DOHH2 (cell line): Measurements from ENCODE around the gene CENPU.

ENCODE experiments used
- H3F3A ChIP-seq: fragments of 200-600 bp; sonication (generic), shearing (Covaris generic); 2 replicates; pipeline ENCODE4 v1.6.0; 2016; ENCODE audit warnings: antibody characterized with exemption, mild to moderate bottlenecking; ENCODE audit not compliant: control insufficient read depth, insufficient read depth
- H3K27ac ChIP-seq: fragments of 200-600 bp; sonication (generic); 2 replicates; pipeline ENCODE4 v1.5.1; 2014; ENCODE audit warnings: low read depth, mild to moderate bottlenecking, low read length, moderate library complexity
- H3K27me3 ChIP-seq: fragments of 200-600 bp; sonication (generic); 2 replicates; pipeline ENCODE4 v1.6.1; 2014; ENCODE audit warnings: mild to moderate bottlenecking, low read length, mixed read lengths; ENCODE audit not compliant: control insufficient read depth
- H3K36me3 ChIP-seq: fragments of 200-600 bp; sonication (generic); 2 replicates; pipeline ENCODE4 v1.6.1; 2014; ENCODE audit warnings: mild to moderate bottlenecking, low read length, moderate library complexity, mixed read lengths; ENCODE audit not compliant: control insufficient read depth
- H3K4me1 ChIP-seq: fragments of 200-600 bp; sonication (generic); 2 replicates; pipeline ENCODE4 v1.6.1; 2014; ENCODE audit warnings: mild to moderate bottlenecking, low read length, mixed read lengths; ENCODE audit not compliant: control insufficient read depth
- H3K4me2 ChIP-seq: fragments of 200-600 bp; sonication (generic); 2 replicates; pipeline ENCODE4 v1.6.0; 2014; ENCODE audit warnings: mild to moderate bottlenecking, low read length, moderate library complexity
- H3K4me3 ChIP-seq: fragments of 200-600 bp; sonication (generic); 2 replicates; pipeline ENCODE4 v1.5.1; 2014; ENCODE audit warnings: mild to moderate bottlenecking, low read length, mixed read lengths
- H3K79me2 ChIP-seq: fragments of 200-600 bp; sonication (generic); 2 replicates; pipeline ENCODE4 v1.6.1; 2014; ENCODE audit warnings: mild to moderate bottlenecking, low read length, mixed read lengths; ENCODE audit not compliant: control insufficient read depth
- H3K9me2 ChIP-seq: fragments of 200-600 bp; sonication (generic); replicated peaks from 2 replicates; pipeline ENCODE4 v1.6.1; 2014; ENCODE audit warnings: mild to moderate bottlenecking, low read length, mixed read lengths; ENCODE audit not compliant: control insufficient read depth
- H3K9me3 ChIP-seq: fragments of 200-600 bp; sonication (generic); 2 replicates; pipeline ENCODE4 v1.6.1; 2014; ENCODE audit warnings: antibody characterized with exemption, low read length, mixed read lengths; ENCODE audit not compliant: control insufficient read depth, insufficient read depth
- H4K20me1 ChIP-seq: fragments of 200-600 bp; sonication (generic); 2 replicates; pipeline ENCODE4 v1.6.0; 2014; ENCODE audit warnings: low read depth, mild to moderate bottlenecking, antibody characterized with exemption, low read length, moderate library complexity; ENCODE audit not compliant: control insufficient read depth, insufficient read depth
- CTCF ChIP-seq: fragments of 200-600 bp; sonication (generic); IDR thresholded peaks from one replicate; pipeline ENCODE4 v1.5.1; 2014; ENCODE audit warnings: antibody characterized with exemption, mild to moderate bottlenecking, low read depth, low read length; ENCODE audit not compliant: poor library complexity, severe bottlenecking
- EZH2phosphoT487 ChIP-seq: fragments of 200-600 bp; sonication (generic); IDR thresholded peaks from 2 replicates; pipeline ENCODE4 v1.6.1; 2017; ENCODE audit warnings: borderline replicate concordance, mild to moderate bottlenecking, antibody characterized with exemption, low read length, moderate library complexity, mixed read lengths

Gene CENPU

GRCh38 chr4:184719407-184719806 is 14.5 kb downstream of the CENPU start:
- Histone ChIP-seq H3K9me3 (no peaks in the 10 kb centered on the region), H4K20me1 (no peaks in the 10 kb centered on the region; the same call in 1 of the 2 replicates), H3K4me2 (no peak overlapping the region), H3K4me3 (no peak overlapping the region), H3K79me2 (peaks cover 87% of the 10 kb centered on the region), H3K9me2 (no peaks in the 10 kb centered on the region), H3K27me3 (no peaks in the 10 kb centered on the region), H3F3A (peaks cover 7% of the 10 kb centered on the region; the same call in 1 of the 2 replicates), H3K36me3 (peaks cover 99% of the 10 kb centered on the region), H3K4me1 (peaks cover 34% of the 10 kb centered on the region), H3K27ac (no peak overlapping the region)
- TF ChIP-seq EZH2phosphoT487: no peak
- no peak for TF ChIP-seq CTCF

GRCh38 chr4:184715526-184715925 is 18.4 kb downstream of the CENPU start:
- H3K36me3 ChIP-seq: peaks cover 100% of the 10 kb centered on the region

GRCh38 chr4:184713887-184714286 is 20.0 kb downstream of the CENPU start:
- Histone ChIP-seq H3K4me2 (no peak overlapping the region), H3K27ac (no peak overlapping the region), H3F3A (peaks cover 7% of the 10 kb centered on the region; the same call in 1 of the 2 replicates), H4K20me1 (no peaks in the 10 kb centered on the region), H3K4me3 (no peak overlapping the region), H3K79me2 (peaks cover 53% of the 10 kb centered on the region), H3K36me3 (peaks cover 99% of the 10 kb centered on the region), H3K9me3 (no peaks in the 10 kb centered on the region), H3K4me1 (peaks cover 27% of the 10 kb centered on the region), H3K27me3 (no peaks in the 10 kb centered on the region), H3K9me2 (no peaks in the 10 kb centered on the region)
- no peak for TF ChIP-seq EZH2phosphoT487
- no peak for TF ChIP-seq CTCF

More at GRCh38 chr4:184715526-184715925, 18.4 kb downstream of the CENPU start:
- TF ChIP-seq EZH2phosphoT487 (no peak), CTCF (no peak)
- Histone ChIP-seq H3K9me3 (no peaks in the 10 kb centered on the region), H3K27ac (no peak overlapping the region), H3K4me3 (no peak overlapping the region), H3K4me2 (no peak overlapping the region), H3K27me3 (no peaks in the 10 kb centered on the region), H4K20me1 (no peaks in the 10 kb centered on the region; the same call in 1 of the 2 replicates), H3K4me1 (peaks cover 34% of the 10 kb centered on the region), H3K79me2 (peaks cover 70% of the 10 kb centered on the region), H3K9me2 (no peaks in the 10 kb centered on the region), H3F3A (peaks cover 7% of the 10 kb centered on the region; the same call in 1 of the 2 replicates)
